Measurements from ENCODE around the gene LAMTOR1. TPM values are rescaled to one million over a fixed set of nuclear protein-coding genes. Genes with fewer than 3 reads are reported as not detected.

Gene LAMTOR1
- total and polyA plus RNA-seq, 2 of the 8 experiments (the other 6 are each of a cell fraction or from before 2014, with no cell fraction given): 82.1 to 160 TPM

GRCh38 chr11:72067676-72068075 is 35.4 kb downstream of the LAMTOR1 start:
- peaks cover 6 to 69% of the 10 kb centered on the region in 2 experiments for H3K79me2 ChIP-seq (ENCODE audit: control insufficient read depth in 1 of 2, insufficient read depth in 2 of 2, low read length in 2 of 2)
- H3K36me3 ChIP-seq (ENCODE audit: control insufficient read depth in 2 of 4, insufficient read depth in 4 of 4, low read length in 3 of 4): peaks cover 0 to 21% (median 6%) of the 10 kb centered on the region in 4 experiments; a peak in 4 of 8 replicates
- H4K8ac ChIP-seq (ENCODE audit: extremely low read depth, insufficient read depth, low read length): no peak overlapping the region
- ChIA-PET POLR2A (ENCODE audit: partially characterized antibody) (interaction anchor here (1.1 to 1.3 kb wide), 2 partner anchors 27 to 29 kb away, joined by 4 read pairs; no protein-coding TSS in a partner anchor), CTCF (ENCODE audit: partially characterized antibody) (interaction anchor here (0.7 to 2.7 kb wide), 6 partner anchors 11 to 90 kb away, joined by 3 to 18 read pairs (median 4); no protein-coding TSS in a partner anchor)
- no peak overlapping the region for H2BK120ac ChIP-seq (replicated peaks; ENCODE audit: low read depth, low read length)
- H3K4me2 ChIP-seq (ENCODE audit: insufficient read depth in 1 of 2, low read depth in 2 of 2, low read length in 2 of 2): no peak overlapping the region
- no peak overlapping the region for H2BK15ac ChIP-seq (ENCODE audit: low read length)
- H4K20me1 ChIP-seq (replicated peaks in 1 of 2; ENCODE audit: control insufficient read depth in 1 of 2, insufficient read depth in 2 of 2, low read length in 2 of 2): peaks cover 3 to 8% of the 10 kb centered on the region in 2 experiments
- no peak overlapping the region for H3K9ac ChIP-seq (replicated peaks in 1 of 4; ENCODE audit: extremely low read depth in 1 of 4, low read depth in 3 of 4, low read length in 3 of 4)
- H3K14ac ChIP-seq (ENCODE audit: insufficient read length): no peak overlapping the region
- DNase-seq (ENCODE audit: low read depth in 1 of 2, low spot score in 2 of 2) (no peak), FAIRE-seq (no peak)
- H4K5ac ChIP-seq (ENCODE audit: insufficient read length, low read depth, low read length): no peak overlapping the region
- no peak overlapping the region for H3K23ac ChIP-seq (ENCODE audit: insufficient read length)
- no peak for TF ChIP-seq CEBPB (IDR thresholded peaks at IDR 0.05; ENCODE audit: low read depth, low read length)
- no peak for TF ChIP-seq YY1 (IDR thresholded peaks at IDR 0.05; ENCODE audit: low read depth, low read length)
- no peak for TF ChIP-seq SIN3A (conservative IDR thresholded peaks at IDR 0.05 in 1 of 2, IDR thresholded peaks at IDR 0.05 in 1 of 2; ENCODE audit: low read depth in 1 of 2, low read length in 2 of 2)
- TF ChIP-seq EZH2 (IDR thresholded peaks at IDR 0.05; ENCODE audit: low read depth, low read length, severe bottlenecking): no peak
- no peak for TF ChIP-seq BACH1 (IDR thresholded peaks at IDR 0.05; ENCODE audit: low read length)
- TF ChIP-seq KDM5A (IDR thresholded peaks at IDR 0.05; ENCODE audit: low read length): no peak
- H3K27me3 ChIP-seq (replicated peaks in 1 of 4; ENCODE audit: control insufficient read depth in 3 of 4, extremely low read depth in 1 of 4, insufficient read depth in 3 of 4, low read length in 3 of 4): no peaks in the 10 kb centered on the region
- H3K56ac ChIP-seq (replicated peaks; ENCODE audit: insufficient read length, low read depth, low read length): no peak overlapping the region
- H4K91ac ChIP-seq (replicated peaks; ENCODE audit: insufficient read length, low read length): no peak overlapping the region
- no peak overlapping the region for H2BK20ac ChIP-seq (ENCODE audit: low read length)
- H2BK5ac ChIP-seq (ENCODE audit: low read depth, low read length): no peak overlapping the region
- no peak overlapping the region for H3K4ac ChIP-seq (replicated peaks; ENCODE audit: insufficient read length, low read depth, low read length)
- H3K4me3 ChIP-seq (ENCODE audit: extremely low read depth in 1 of 4, insufficient read depth in 2 of 4, low read depth in 3 of 4, low read length in 4 of 4): no peak overlapping the region
- peaks cover 0 to 6% (median 2%) of the 10 kb centered on the region in 4 experiments; a peak in 3 of 7 replicates for H3K4me1 ChIP-seq (replicated peaks in 1 of 4; ENCODE audit: control insufficient read depth in 3 of 4, insufficient read depth in 4 of 4, low read length in 3 of 4)
- no peak overlapping the region for H2AK5ac ChIP-seq (ENCODE audit: low read depth, low read length)
- no peak overlapping the region for H3K18ac ChIP-seq (ENCODE audit: extremely low read depth, low read length)
- no peak overlapping the region for H2BK12ac ChIP-seq (ENCODE audit: low read depth, low read length)
- H3K9me3 ChIP-seq (ENCODE audit: insufficient read depth in 2 of 2, low read depth in 1 of 2, low read length in 1 of 2): no peaks in the 10 kb centered on the region
- H3K27ac ChIP-seq (ENCODE audit: low read depth, low read length): no peak overlapping the region
- no peak overlapping the region for H2AFZ ChIP-seq (ENCODE audit: low read length)
- no peaks in the 10 kb centered on the region for H3K23me2 ChIP-seq (ENCODE audit: low read depth, low read length)
- peaks cover 6% of the 10 kb centered on the region; the same call in 1 of the 2 replicates for H3K79me1 ChIP-seq (ENCODE audit: low read depth, low read length)
